Measurements from ENCODE around the gene TRIM41.

TRIM41 gene

GRCh38 chr5:181235689-181236366 is 12.7 kb downstream of the TRIM41 start:
- TF ChIP-seq CTCF (IDR thresholded peaks at IDR 0.05; ENCODE audit: low read depth, low read length), result no peak
- DNase-seq (ENCODE audit: extremely low read depth, low read depth), result no peak

- TF ChIP-seq CTCF (IDR thresholded peaks at IDR 0.05; ENCODE audit: low read depth, low read length), result no peak
- DNase-seq (ENCODE audit: extremely low read depth, low read depth), result no peak
These were observed 13.4 kb downstream of the TRIM41 start for GRCh38 chr5:181236471-181236870.

- TF ChIP-seq CTCF (IDR thresholded peaks at IDR 0.05; ENCODE audit: low read depth, low read length), result no peak
These were observed 14.0 kb downstream of the TRIM41 start for GRCh38 chr5:181236954-181237641.

GRCh38 chr5:181237729-181238385 is 14.8 kb downstream of the TRIM41 start:
- no peak for TF ChIP-seq CTCF (IDR thresholded peaks at IDR 0.05; ENCODE audit: low read depth, low read length)
- DNase-seq (ENCODE audit: extremely low read depth, low read depth), result no peak

More at GRCh38 chr5:181236954-181237641, 14.0 kb downstream of the TRIM41 start:
- no peak for DNase-seq (ENCODE audit: extremely low read depth, low read depth)

- DNase-seq (ENCODE audit: extremely low read depth, low read depth), result no peak
- no peak for TF ChIP-seq CTCF (IDR thresholded peaks at IDR 0.05; ENCODE audit: low read depth, low read length)
These were observed 16.1 kb downstream of the TRIM41 start for GRCh38 chr5:181239062-181239663.

GRCh38 chr5:181241393-181241975 is 18.4 kb downstream of the TRIM41 start:
- TF ChIP-seq CTCF (IDR thresholded peaks at IDR 0.05; ENCODE audit: low read depth, low read length), result no peak
- DNase-seq (ENCODE audit: extremely low read depth, low read depth), result no peak
